ENCODE data around the gene SLC7A9. TPM values are rescaled to one million over a fixed set of nuclear protein-coding genes. Genes with fewer than 3 reads are reported as not detected.
"Not testable (repeated sequence)": the region's sequence is repeated elsewhere in the genome, so short reads cannot be mapped to it uniquely, and the experiment has no call there.

SLC7A9 gene
- polyA plus RNA-seq, 1 donor (not counting 4 experiments of a cell fraction or from before 2014, with no cell fraction given), result 0.20 TPM

GRCh38 chr19:32887572-32888215, 18.1 kb upstream of the SLC7A9 start:
- H4K20me1 ChIP-seq (ENCODE audit: control insufficient read depth, extremely low read depth, insufficient read depth, low read length), result no peaks in the 10 kb centered on the region
- H2AFZ ChIP-seq (ENCODE audit: control insufficient read depth, low read length), result no peak overlapping the region
- TF ChIP-seq, protein P1, sequence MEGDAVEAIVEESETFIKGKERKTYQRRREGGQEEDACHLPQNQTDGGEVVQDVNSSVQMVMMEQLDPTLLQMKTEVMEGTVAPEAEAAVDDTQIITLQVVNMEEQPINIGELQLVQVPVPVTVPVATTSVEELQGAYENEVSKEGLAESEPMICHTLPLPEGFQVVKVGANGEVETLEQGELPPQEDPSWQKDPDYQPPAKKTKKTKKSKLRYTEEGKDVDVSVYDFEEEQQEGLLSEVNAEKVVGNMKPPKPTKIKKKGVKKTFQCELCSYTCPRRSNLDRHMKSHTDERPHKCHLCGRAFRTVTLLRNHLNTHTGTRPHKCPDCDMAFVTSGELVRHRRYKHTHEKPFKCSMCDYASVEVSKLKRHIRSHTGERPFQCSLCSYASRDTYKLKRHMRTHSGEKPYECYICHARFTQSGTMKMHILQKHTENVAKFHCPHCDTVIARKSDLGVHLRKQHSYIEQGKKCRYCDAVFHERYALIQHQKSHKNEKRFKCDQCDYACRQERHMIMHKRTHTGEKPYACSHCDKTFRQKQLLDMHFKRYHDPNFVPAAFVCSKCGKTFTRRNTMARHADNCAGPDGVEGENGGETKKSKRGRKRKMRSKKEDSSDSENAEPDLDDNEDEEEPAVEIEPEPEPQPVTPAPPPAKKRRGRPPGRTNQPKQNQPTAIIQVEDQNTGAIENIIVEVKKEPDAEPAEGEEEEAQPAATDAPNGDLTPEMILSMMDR (optimal IDR thresholded peaks at IDR 0.05 in 1 of 3, IDR thresholded peaks at IDR 0.05 in 1 of 3, conservative IDR thresholded peaks at IDR 0.05 in 1 of 3; ENCODE audit: extremely low read depth in 1 of 3, insufficient read depth in 2 of 3, low read length in 3 of 3), result no peak
- TF ChIP-seq EZH2 (IDR thresholded peaks at IDR 0.05; ENCODE audit: low read length), result no peak
- H3K79me2 ChIP-seq (ENCODE audit: control insufficient read depth, insufficient read depth, low read length), result no peaks in the 10 kb centered on the region
- no peak for FAIRE-seq
- dilution Hi-C loops (cut with MboI; ENCODE audit: extremely low pct_ligation_motif_present, low sequenced_read_pairs), result loop anchor here (25.0 kb wide), 1 partner anchor 100 kb away; no protein-coding TSS in a partner anchor
- no peak overlapping the region for H3K4me3 ChIP-seq (ENCODE audit: control insufficient read depth in 2 of 3, extremely low read depth in 1 of 3, insufficient read depth in 2 of 3, low read depth in 1 of 3, low read length in 3 of 3)
- H3K36me3 ChIP-seq (ENCODE audit: control insufficient read depth in 2 of 2, extremely low read depth in 1 of 2, insufficient read depth in 2 of 2, low read length in 2 of 2), result no peaks in the 10 kb centered on the region
- no peak for DNase-seq (ENCODE audit: low read depth, low spot score)
- no peaks in the 10 kb centered on the region for H3K4me1 ChIP-seq (ENCODE audit: control insufficient read depth, extremely low read depth, insufficient read depth, low read length)
- H3K27ac ChIP-seq (ENCODE audit: control insufficient read depth, insufficient read depth, low read length), result no peak overlapping the region
- no peak overlapping the region for H3K4me2 ChIP-seq (ENCODE audit: control insufficient read depth, extremely low read depth, insufficient read depth, low read depth, low read length)
- H3K9ac ChIP-seq (ENCODE audit: control insufficient read depth, extremely low read depth, insufficient read depth, low read length), result no peak overlapping the region
- H3K9me1 ChIP-seq (ENCODE audit: control insufficient read depth, extremely low read depth, insufficient read depth, low read length), result no peaks in the 10 kb centered on the region
- no peaks in the 10 kb centered on the region for H3K27me3 ChIP-seq (ENCODE audit: control insufficient read depth, extremely low read depth, insufficient read depth, low read length)
- no peaks in the 10 kb centered on the region for H3K9me3 ChIP-seq (ENCODE audit: control insufficient read depth, low read depth, low read length)

DNA sequence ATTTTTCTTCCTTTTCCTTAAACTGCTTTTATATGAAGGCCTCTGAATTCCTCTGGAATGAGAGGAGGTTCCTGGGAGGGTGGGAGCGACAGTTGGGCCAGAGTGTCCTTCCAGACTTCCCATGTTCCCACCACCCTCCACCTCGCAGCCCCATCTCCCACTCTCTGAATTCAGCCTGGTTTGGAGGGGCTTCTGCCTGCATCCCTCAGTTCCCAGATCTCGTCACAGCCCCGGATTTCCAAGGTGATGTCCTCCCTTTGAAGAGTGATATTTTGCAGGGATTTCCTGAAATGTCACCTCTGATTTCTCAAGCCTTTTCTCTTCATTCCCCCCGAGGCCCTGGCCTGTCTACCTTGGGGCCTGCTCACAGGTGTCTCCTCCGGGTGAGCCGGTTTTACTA, 16.7 kb upstream of the SLC7A9 start:
- TF ChIP-seq EZH2 (IDR thresholded peaks at IDR 0.05; ENCODE audit: low read length), result no peak
- TF ChIP-seq, protein P1 (optimal IDR thresholded peaks at IDR 0.05 in 1 of 3, IDR thresholded peaks at IDR 0.05 in 1 of 3, conservative IDR thresholded peaks at IDR 0.05 in 1 of 3; ENCODE audit: extremely low read depth in 1 of 3, insufficient read depth in 2 of 3, low read length in 3 of 3), result no peak
- Histone ChIP-seq H3K27ac (ENCODE audit: control insufficient read depth, insufficient read depth, low read length) (no peak overlapping the region), H3K4me2 (ENCODE audit: control insufficient read depth, extremely low read depth, insufficient read depth, low read depth, low read length) (no peak overlapping the region), H4K20me1 (ENCODE audit: control insufficient read depth, extremely low read depth, insufficient read depth, low read length) (no peaks in the 10 kb centered on the region), H3K4me3 (ENCODE audit: control insufficient read depth in 2 of 3, extremely low read depth in 1 of 3, insufficient read depth in 2 of 3, low read depth in 1 of 3, low read length in 3 of 3) (no peak overlapping the region), H3K9me3 (ENCODE audit: control insufficient read depth, low read depth, low read length) (no peaks in the 10 kb centered on the region), H2AFZ (ENCODE audit: control insufficient read depth, low read length) (no peak overlapping the region), H3K36me3 (ENCODE audit: control insufficient read depth in 2 of 2, extremely low read depth in 1 of 2, insufficient read depth in 2 of 2, low read length in 2 of 2) (no peaks in the 10 kb centered on the region), H3K9ac (ENCODE audit: control insufficient read depth, extremely low read depth, insufficient read depth, low read length) (no peak overlapping the region), H3K27me3 (ENCODE audit: control insufficient read depth, extremely low read depth, insufficient read depth, low read length) (no peaks in the 10 kb centered on the region), H3K79me2 (ENCODE audit: control insufficient read depth, insufficient read depth, low read length) (no peaks in the 10 kb centered on the region), H3K9me1 (ENCODE audit: control insufficient read depth, extremely low read depth, insufficient read depth, low read length) (no peaks in the 10 kb centered on the region), H3K4me1 (ENCODE audit: control insufficient read depth, extremely low read depth, insufficient read depth, low read length) (no peaks in the 10 kb centered on the region)
- DNase-seq (ENCODE audit: low read depth, low spot score) (no peak), FAIRE-seq (no peak)
- dilution Hi-C loops (cut with MboI; ENCODE audit: extremely low pct_ligation_motif_present, low sequenced_read_pairs), result loop anchor here (25.0 kb wide), 1 partner anchor 99 kb away; no protein-coding TSS in a partner anchor

GRCh38 chr19:32885255-32885654, 15.7 kb upstream of the SLC7A9 start:
- not testable (repeated sequence) for H3K9me1 ChIP-seq (ENCODE audit: control insufficient read depth, extremely low read depth, insufficient read depth, low read length); H3K9me3 ChIP-seq (ENCODE audit: control insufficient read depth, low read depth, low read length); H3K36me3 ChIP-seq (ENCODE audit: control insufficient read depth in 2 of 2, extremely low read depth in 1 of 2, insufficient read depth in 2 of 2, low read length in 2 of 2); H3K79me2 ChIP-seq (ENCODE audit: control insufficient read depth, insufficient read depth, low read length); H3K4me1 ChIP-seq (ENCODE audit: control insufficient read depth, extremely low read depth, insufficient read depth, low read length); H3K4me3 ChIP-seq (ENCODE audit: control insufficient read depth in 2 of 3, extremely low read depth in 1 of 3, insufficient read depth in 2 of 3, low read depth in 1 of 3, low read length in 3 of 3); H2AFZ ChIP-seq (ENCODE audit: control insufficient read depth, low read length); H4K20me1 ChIP-seq (ENCODE audit: control insufficient read depth, extremely low read depth, insufficient read depth, low read length); H3K4me2 ChIP-seq (ENCODE audit: control insufficient read depth, extremely low read depth, insufficient read depth, low read depth, low read length); H3K27ac ChIP-seq (ENCODE audit: control insufficient read depth, insufficient read depth, low read length); FAIRE-seq; H3K27me3 ChIP-seq (ENCODE audit: control insufficient read depth, extremely low read depth, insufficient read depth, low read length); DNase-seq (ENCODE audit: low read depth, low spot score); H3K9ac ChIP-seq (ENCODE audit: control insufficient read depth, extremely low read depth, insufficient read depth, low read length)
- dilution Hi-C loops (cut with MboI; ENCODE audit: extremely low pct_ligation_motif_present, low sequenced_read_pairs), result loop anchor here (25.0 kb wide), 1 partner anchor 98 kb away; no protein-coding TSS in a partner anchor

All from keratinocyte (primary cell).